Ovary (tissue), 9 donors: ENCODE measurements around the gene CACNG3. TPM values are rescaled to one million over a fixed set of nuclear protein-coding genes. Genes with fewer than 3 reads are reported as not detected.

Experiments
- DNase-seq, 5 donors: peaks; one replicate each; pipeline ENCODE4 v3.0.0-alpha.2; 2019 to 2020
- H3K27ac ChIP-seq, 2 donors: fragments of 200-600 bp; one replicate each; pipeline versions ENCODE4 v1.5.1 to v1.8.0; 2019 to 2022
- H3K27me3 ChIP-seq: fragments of 200-600 bp; one replicate; pipeline ENCODE4 v1.8.0; 2022
- H3K36me3 ChIP-seq: fragments of 200-600 bp; sonication (generic); one replicate; pipeline ENCODE4 v1.5.1; 2019
- H3K4me1 ChIP-seq: one replicate; pipeline ENCODE4 v1.8.1; 2013; ENCODE audit warnings: mild to moderate bottlenecking, moderate library complexity; ENCODE audit not compliant: insufficient read depth
- H3K4me3 ChIP-seq: fragments of 200-600 bp; sonication (generic); one replicate; pipeline ENCODE4 v1.5.1; 2017
- H3K9me3 ChIP-seq, 2 donors: fragments of 200-600 bp in 1 of 2; sonication (generic) in 1 of 2; one replicate each; pipeline versions ENCODE4 v1.5.1 to v1.8.1; 2013 to 2019; ENCODE audit warnings: mild to moderate bottlenecking in 1 of 2, moderate library complexity in 1 of 2
- EP300 ChIP-seq: sonication (generic); formaldehyde crosslinking; IDR thresholded peaks from one replicate; pipeline ENCODE4 v1.6.1; 2017; ENCODE audit warnings: antibody characterized with exemption
- POLR2A ChIP-seq: fragments of 450-650 bp; IDR thresholded peaks from one replicate; pipeline ENCODE4 v1.6.1; 2017; ENCODE audit warnings: antibody characterized with exemption, mild to moderate bottlenecking, moderate library complexity
- WGBS, 3 donors: extraction: QIAGEN DNeasy Blood & Tissue Kit in 1 of 3; methylation state at CpG; one replicate each; pipeline versions ENCODE4 v1.1.5 to v1.1.7; 2013 to 2017; 5-methylcytosine and 5-hydroxymethylcytosine counted together
- intact Hi-C, 4 donors: fragments of 100-400 bp; cut with DNase I; formaldehyde crosslinking; loops; one replicate each; pipeline versions ENCODE4 v1.11.0 to v1.15.1; 2022 to 2023
- polyA plus RNA-seq, 2 donors: library from polyadenylated mRNA; stranded (reverse); fragments of 200-250 nt in 1 of 2; fragments of 350-450 nt in 1 of 2; fragmentation: Illumina TruSeq in 1 of 2; extraction: RNeasy Lipid Tissue Mini Kit (QIAGEN cat#74804) in 1 of 2; gene quantifications; one replicate each; pipeline ENCODE4 v1.2.3, GENCODE V29; 2013 to 2014
- total RNA-seq, 7 donors: library from RNA; depleted of rRNA in 2 of 7; stranded (reverse); fragments of >200 nt in 2 of 7; fragmentation: NEBNext Ultra II Directional in 3 of 7; extraction: Animal tissue kit (Norgen Biotek cat#: 25700) in 3 of 7; gene quantifications; one replicate each; pipeline versions ENCODE4 v1.1.0 to v1.2.4, GENCODE V29; 2016 to 2023
- TF ChIP-seq, protein P1 (sequence below), 3 donors: fragments of 450-650 bp in 2 of 3; fragments of 200-600 bp in 1 of 3; IDR thresholded peaks; one replicate each; pipeline versions ENCODE4 v1.5.1 to v1.8.0; 2016 to 2022; ENCODE audit warnings: antibody characterized with exemption in 3 of 3, mild to moderate bottlenecking in 1 of 3
- donor health status: DM: no; HTN: no; CAD: no; lungs with moderate emphysema.
- donor health status: DM: no; HTN: no; CAD: no.
- donor health status: Bipolar disorder and iron deficiency.
- donor health status: DM: yes; HTN: yes; CAD: no.
- donor health status: DM: no; HTN: no; CAD: no.
- donor health status: DM: yes; HTN: yes; CAD: no.

CACNG3 gene
- total and polyA plus RNA-seq, 9 donors, result not detected

DNA sequence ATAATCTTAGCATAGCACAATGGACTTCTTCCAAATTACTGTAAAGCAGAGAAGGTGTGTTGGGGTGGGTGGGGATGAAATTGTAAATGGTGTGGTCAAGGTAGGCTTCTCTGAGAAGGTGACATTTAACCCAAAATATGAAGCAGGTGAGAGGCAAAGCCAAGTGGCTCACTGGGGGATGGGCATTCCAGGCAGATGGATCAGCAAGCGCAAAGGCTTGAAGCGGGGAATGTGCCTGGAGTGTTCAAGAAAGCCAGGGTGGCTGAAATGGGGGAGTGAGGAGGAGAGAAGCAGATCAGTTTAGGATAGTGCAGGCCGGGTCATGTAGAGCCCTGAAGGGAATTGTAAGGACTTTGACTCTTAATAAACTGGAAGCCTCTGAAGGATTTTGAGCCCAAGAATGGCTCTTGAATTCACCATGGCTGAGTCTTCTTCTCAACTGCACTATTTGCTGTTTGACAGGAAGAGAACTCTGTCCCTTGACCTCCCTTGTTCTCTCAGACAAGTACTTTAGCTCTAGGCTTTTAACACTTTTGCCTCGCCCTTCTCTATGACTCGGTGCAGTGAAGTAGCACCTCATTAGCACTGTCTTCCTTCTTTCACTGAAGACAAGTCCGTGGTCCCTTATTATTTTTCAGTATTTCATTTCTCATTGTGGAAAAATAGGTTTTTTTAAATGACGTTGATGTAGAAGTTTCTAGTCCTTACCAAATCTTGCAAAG, 14.7 kb downstream of the CACNG3 start:
- intact Hi-C loops, result no loop called here
- no peak for DNase-seq
- Histone ChIP-seq H3K27ac (no peak overlapping the region), H3K36me3 (no peaks in the 10 kb centered on the region), H3K4me3 (no peak overlapping the region), H3K4me1 (no peaks in the 10 kb centered on the region), H3K9me3 (no peaks in the 10 kb centered on the region), H3K27me3 (no peaks in the 10 kb centered on the region)
- WGBS, 3 donors, result 64 to 69% (median 64%) methylated on average over 7 of the region's 7 CpGs
- TF ChIP-seq EP300 (no peak), POLR2A (no peak)
- TF ChIP-seq, protein P1, sequence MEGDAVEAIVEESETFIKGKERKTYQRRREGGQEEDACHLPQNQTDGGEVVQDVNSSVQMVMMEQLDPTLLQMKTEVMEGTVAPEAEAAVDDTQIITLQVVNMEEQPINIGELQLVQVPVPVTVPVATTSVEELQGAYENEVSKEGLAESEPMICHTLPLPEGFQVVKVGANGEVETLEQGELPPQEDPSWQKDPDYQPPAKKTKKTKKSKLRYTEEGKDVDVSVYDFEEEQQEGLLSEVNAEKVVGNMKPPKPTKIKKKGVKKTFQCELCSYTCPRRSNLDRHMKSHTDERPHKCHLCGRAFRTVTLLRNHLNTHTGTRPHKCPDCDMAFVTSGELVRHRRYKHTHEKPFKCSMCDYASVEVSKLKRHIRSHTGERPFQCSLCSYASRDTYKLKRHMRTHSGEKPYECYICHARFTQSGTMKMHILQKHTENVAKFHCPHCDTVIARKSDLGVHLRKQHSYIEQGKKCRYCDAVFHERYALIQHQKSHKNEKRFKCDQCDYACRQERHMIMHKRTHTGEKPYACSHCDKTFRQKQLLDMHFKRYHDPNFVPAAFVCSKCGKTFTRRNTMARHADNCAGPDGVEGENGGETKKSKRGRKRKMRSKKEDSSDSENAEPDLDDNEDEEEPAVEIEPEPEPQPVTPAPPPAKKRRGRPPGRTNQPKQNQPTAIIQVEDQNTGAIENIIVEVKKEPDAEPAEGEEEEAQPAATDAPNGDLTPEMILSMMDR (IDR thresholded peaks at IDR 0.05), result no peak

DNA sequence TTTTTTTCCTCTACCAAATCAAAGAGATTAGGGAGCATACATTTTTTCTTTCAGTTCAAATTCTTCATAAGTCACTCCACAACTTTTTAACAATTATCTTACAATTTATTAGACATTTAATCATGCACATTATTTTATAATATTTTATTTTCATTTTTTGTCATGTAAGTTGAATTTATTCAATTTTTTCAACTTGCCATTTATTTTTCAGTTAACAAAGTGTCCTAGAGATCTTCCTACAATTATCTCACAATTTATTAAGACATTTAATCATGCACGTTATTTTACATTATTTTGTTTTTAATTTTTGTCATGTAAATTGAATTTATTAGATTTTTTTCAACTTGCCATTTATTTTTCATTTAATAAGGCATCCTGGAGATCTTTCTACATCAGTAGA, 16.2 kb downstream of the CACNG3 start:
- Histone ChIP-seq H3K4me3 (no peak overlapping the region), H3K4me1 (no peaks in the 10 kb centered on the region), H3K27ac (no peak overlapping the region), H3K27me3 (no peaks in the 10 kb centered on the region), H3K9me3 (no peaks in the 10 kb centered on the region), H3K36me3 (no peaks in the 10 kb centered on the region)
- DNase-seq, result no peak
- 39 to 58% (median 51%) methylated on average over 1 of the region's 1 CpG for WGBS, 3 donors
- intact Hi-C loops, result no loop called here
- TF ChIP-seq, protein P1 (IDR thresholded peaks at IDR 0.05), result no peak
- TF ChIP-seq EP300 (no peak), POLR2A (no peak)

DNA sequence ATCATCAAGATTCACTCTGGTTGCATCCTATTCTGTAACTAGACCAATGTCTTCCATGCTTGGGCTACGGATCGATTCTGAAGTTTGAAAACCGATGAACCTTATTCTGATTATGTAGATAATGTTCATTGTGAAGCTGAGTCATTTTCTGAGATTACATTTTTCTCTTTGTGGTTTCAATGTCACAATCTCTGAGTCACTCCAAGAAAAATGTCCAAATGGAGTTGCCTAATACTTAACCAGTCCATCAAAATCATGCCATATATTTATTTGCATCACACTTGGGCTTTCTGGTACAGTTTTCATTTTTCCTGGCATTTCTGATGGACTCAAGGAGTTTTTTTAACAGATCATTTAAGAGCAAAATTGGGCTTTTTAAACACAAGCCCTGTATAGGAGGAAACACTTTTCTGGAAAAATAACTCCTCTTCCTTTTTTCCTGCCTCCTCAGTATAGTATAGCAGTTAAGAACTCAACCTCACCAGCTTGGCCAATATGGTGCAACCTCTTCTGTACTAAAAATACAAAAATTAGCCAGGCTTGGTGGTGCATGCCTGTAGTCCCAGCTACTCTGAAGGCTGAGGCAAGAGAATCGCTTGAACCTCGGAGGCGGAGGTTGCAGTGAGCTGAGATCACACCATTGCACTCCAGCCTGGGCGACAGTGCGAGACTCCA, 17.5 kb downstream of the CACNG3 start:
- Histone ChIP-seq H3K9me3 (no peaks in the 10 kb centered on the region), H3K27me3 (no peaks in the 10 kb centered on the region), H3K4me1 (no peaks in the 10 kb centered on the region), H3K4me3 (no peak overlapping the region), H3K36me3 (no peaks in the 10 kb centered on the region), H3K27ac (no peak overlapping the region)
- no peak for TF ChIP-seq POLR2A
- TF ChIP-seq, protein P1 (IDR thresholded peaks at IDR 0.05), result no peak
- TF ChIP-seq EP300, result no peak
- DNase-seq, result no peak
- 85 to 91% (median 90%) methylated on average over 8 of the region's 8 CpGs for WGBS, 3 donors
- intact Hi-C loops, result no loop called here

DNA sequence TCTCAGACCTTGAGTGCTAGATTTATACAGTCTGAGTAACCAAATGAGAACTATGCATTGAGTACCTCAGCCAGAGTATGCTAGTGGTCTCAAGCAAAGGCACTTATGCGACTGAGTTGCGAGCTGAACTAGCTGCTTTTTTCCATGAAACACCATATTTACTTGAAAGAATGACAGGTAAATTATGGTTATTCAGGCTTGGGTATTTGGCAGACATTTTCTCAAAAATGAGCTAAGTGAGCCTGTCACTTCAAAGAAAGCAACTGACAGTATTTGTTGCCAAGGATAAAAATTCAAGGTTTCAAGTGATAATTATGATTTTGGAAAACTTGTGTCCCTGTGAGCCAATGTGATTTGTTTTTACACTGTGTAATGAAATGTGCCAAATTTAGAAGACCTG, 19.3 kb downstream of the CACNG3 start:
- no peaks in the 10 kb centered on the region for H3K4me1 ChIP-seq
- no peaks in the 10 kb centered on the region for H3K36me3 ChIP-seq
- intact Hi-C loops, result no loop called here
- TF ChIP-seq, protein P1 (IDR thresholded peaks at IDR 0.05), result no peak
- TF ChIP-seq POLR2A, result no peak
- TF ChIP-seq EP300, result no peak
- no peak overlapping the region for H3K27ac ChIP-seq
- DNase-seq, result no peak
- H3K4me3 ChIP-seq, result no peak overlapping the region
- no peaks in the 10 kb centered on the region for H3K9me3 ChIP-seq
- 88 to 96% (median 92%) methylated on average over 2 of the region's 2 CpGs for WGBS, 3 donors
- H3K27me3 ChIP-seq, result no peaks in the 10 kb centered on the region
